GM19193 (cell line): ENCODE measurements around the gene ALCAM.

Source experiments
- POLR2A ChIP-seq: IDR thresholded peaks from 4 replicates; pipeline ENCODE4 v1.6.1; 2011; ENCODE audit not compliant: insufficient read depth, insufficient read length; ENCODE audit errors: extremely low read depth

ALCAM gene

DNA sequence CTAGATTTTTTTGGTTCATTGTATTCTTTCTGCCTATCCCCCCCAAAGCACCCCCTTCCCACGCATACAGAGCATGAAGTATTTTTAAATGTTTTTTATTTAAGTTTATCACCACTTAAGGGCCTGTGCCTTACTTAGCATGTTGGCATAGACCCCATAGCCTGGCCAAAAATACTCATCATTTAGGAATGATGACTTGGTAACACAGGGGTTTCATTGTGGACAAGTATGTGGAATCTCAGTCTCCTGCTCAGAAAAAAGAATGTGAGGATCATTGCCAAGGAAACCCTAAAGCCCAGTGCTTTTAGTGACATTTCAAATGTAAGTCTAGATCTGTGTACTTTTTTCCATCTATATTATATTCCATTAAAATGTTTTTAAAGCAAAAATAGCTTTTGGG is 146.3 kb downstream of the ALCAM start:
- no peak for TF ChIP-seq POLR2A

DNA sequence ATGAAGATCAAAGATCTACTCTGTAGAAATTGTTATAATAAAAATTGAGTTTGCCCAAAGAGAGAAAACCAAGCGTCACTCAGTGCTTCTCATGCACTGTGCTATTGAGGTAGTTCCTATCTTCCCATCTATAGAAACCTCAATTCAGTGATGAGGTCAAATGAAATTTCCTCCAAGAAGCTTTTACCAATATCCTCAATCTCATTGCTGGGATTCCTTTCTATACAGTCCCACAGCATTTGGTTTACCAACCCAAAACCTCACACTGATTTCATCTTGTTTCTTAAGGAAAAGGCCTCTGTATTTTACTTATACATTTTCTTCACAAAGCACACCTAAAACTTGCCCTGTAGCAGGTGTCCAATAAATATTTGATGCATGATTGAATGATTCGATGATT is 147.2 kb downstream of the ALCAM start:
- no peak for TF ChIP-seq POLR2A

DNA sequence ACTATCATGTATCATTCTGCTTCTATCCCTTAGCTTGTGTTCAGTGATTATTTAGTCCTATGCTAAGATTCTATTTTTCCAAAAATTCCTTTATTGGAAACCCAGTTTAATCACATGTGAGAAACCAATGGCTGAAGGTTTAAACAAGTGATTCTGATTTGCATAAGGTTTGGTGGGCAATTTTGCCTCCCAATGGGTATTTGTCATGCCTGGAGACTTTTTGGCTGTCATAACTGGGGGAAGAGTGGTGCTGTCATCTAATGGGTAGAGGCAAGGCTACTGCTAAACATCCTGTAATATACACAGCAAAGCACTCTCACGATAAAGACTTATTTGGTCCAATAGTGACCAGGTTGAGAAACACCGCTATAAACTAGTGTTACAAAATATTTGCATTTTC is 148.7 kb downstream of the ALCAM start:
- no peak for TF ChIP-seq POLR2A

DNA sequence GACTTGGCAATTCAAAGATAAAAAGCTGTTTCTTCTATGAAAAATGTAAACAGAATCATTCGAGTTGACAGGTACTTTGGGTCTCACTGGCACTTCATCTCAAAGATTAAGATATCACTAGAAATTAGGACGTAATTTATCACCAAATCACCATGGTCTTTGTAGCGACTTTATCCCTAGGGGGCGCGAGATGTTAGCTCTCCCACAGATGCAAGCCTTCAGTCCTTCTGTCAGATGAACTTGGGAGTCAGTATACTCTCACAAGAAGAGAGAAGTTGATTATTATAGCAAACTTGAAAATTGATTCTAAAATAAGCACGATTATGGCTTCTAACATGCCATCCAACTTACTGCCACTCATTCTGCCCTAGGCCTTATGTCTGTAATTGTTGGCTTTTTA is 150.3 kb downstream of the ALCAM start:
- TF ChIP-seq POLR2A = no peak

DNA sequence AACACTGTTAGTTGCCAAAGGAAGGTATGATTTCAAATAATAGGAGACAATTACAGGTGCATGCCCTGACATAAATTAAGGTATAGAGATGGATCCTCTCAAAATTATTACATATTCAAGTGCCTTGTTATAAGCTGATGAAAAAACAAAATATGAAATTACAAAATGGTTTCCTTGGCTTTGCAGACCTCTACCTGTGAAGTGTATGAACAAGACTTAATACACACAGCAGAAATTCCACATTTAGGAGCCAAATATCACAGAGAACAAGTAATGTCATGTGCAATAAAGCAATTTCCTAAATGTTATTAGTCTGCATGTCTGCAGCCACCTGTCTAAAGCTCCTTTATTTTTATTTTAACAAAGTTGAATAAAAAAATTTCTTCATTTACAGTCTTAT is 151.5 kb downstream of the ALCAM start:
- no peak for TF ChIP-seq POLR2A

DNA sequence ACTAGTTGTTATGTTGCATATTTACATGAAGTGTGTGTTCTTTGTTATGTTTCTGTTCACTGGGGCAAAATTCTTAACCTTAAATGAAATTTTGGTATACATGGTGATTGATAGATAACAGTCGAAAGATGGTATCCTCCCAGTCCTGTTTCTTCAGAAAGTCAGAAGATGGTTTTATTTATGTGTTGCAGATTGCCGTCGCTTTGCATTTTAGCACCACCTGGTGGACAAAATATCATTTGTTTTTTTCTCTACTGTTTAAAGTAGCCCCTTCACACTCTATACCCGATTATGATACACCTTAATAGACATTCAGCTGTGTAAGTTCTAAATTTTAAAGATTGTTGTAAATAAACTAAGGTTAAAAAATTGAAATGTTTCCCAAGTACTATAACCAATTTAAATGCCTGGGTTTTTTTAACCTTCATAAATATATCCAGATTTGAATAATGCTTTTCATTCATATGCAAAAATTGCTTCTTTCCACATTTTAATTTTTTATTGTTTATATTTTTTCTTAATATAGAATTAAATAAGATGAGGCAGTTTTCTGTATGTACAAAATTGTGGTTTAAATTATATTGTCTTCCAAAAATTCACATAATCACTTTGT is 152.2 kb downstream of the ALCAM start:
- TF ChIP-seq POLR2A = no peak

DNA sequence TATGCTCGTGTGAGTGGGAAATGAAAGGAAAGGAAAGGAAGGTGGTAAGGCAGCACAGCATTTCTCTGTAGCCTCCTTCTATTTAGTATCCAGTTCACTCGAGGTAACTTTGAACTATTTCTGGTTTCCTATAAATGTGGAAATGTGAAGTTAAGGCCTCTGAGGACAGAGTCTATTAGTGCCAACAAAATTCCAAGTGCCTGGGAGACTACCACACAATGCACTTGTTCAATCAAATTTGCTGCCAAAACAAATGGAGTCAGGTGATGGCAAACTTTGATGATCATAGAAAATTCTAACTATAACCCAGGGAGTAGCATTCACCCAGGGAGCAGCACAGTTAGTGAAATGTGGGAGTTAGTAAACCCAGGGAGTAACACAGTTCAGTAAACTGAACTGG is 155.1 kb downstream of the ALCAM start:
- no peak for TF ChIP-seq POLR2A

DNA sequence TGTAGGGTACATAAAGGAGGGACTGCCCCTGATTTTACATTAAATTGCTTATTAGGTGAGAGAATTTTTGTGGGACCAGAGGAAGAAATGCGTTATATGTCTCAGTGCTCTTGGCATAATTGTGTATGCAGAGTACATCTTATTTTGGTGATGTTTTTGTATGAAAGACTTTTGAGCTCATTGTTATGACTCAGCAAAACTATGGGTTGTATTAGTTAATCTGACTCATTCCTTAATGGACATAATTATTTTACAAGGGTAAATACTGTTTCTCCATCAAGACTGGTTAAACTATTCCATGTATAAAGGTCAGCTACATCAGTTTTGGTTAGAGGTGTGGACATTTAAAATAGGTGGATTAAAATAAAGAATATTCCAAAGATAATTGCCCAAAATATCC is 156.8 kb downstream of the ALCAM start:
- TF ChIP-seq POLR2A = no peak

DNA sequence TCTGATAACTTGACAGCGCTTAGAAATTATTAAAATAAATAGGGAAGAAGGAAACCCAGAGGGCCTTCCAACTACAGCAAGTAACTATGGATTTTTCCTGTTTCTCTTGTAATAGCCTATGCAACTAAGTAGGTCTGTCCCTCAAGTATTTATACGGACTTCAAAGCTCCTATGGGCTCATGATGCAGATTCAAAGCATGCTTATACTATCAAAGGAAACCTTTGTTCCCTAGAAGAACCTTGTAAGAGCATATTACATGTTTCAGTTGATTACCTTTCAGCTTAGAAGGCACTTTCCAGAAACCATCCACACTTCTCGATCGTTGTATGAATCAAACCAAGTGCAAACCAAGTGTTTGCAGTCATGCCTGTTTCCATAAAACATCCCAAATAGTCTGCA is 158.8 kb downstream of the ALCAM start:
- TF ChIP-seq POLR2A = no peak

DNA sequence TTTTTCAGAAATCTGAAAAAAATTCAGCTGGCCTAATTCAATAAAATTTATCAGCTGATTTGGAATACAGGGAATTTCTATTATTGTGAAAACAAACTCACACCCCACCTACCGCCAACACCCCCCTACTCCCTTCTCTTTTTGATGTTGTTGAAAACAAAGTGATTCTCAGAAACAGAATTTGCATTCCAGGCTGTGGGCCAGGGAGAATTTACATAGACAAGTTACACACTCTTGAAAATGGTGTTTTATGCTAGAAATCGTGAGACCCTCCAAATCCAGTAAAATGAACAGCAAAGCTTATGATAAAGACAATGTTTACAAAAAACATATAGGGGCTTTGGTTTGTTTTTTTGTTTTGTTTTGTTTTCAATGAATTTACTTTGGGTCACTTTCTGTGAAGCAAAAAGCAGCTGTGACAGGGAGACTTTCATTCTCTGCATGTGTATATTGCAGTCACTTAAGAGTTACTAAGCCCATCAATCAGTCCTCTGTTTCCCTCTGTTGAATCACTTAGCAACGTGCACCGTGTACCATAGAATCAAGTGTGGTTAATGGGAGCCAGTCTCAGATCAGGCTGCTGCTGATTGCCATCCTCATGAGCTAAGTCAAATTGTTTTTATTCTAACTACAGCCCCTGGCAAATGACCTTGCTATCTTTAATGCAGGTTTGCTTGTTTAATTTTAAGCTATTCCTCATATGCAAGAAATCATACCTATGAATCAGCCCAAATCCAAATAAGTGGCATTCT is 159.8 kb downstream of the ALCAM start:
- TF ChIP-seq POLR2A = no peak

DNA sequence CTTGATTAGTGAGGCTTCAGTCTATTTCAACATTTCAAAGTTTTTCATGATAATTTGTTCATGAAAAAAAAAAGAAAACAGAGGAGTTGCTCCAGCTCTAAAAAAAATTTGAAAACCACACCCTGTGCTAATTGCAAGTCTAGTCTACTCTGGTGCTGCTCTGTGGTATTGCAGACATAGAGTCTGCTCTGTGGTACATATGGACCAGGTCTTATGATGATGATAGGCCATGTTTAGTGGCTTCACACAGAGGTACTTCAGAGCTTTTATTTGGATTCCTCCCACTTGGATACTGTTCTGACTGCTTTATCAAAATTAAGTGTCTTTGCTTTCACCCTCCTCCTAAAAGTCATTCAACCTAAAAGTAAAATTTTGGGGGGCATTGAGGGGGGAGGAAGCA is 160.8 kb downstream of the ALCAM start:
- no peak for TF ChIP-seq POLR2A

DNA sequence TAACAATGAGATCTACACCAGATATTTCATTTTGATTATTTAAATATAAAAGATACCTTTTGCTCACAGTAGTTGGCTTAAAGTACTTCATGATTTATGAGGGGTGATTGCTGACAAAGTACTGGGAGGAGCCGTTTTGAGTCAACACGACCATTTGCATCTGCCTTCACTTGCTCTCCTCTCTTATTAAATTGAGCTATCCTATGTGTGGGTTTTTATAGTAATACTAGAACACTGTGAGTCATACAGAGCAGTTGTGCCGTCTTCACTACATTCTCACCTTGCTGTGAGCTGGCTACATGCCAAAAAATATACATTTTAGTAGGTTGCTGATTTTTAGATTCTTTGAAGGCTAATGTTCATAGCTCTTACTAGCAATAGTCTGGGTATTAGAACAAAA is 161.2 kb downstream of the ALCAM start:
- TF ChIP-seq POLR2A = no peak

DNA sequence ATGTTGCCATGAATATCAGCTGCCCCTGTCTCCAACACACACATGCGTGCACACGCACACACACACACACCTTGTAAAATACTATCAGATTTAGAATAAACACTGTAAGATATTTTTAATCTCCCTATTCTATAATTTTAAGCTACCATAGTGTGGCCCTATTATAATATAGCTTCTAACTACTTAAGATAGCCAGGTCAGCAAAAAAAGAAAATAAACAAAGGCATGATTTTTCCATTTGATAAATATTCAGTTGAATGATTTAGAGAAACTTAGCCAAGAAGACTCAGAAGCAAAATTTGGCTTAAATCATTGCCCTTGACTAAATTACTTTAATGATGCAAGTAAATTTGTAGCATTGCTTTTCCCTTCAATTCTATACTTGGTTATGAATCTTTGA is 162.2 kb downstream of the ALCAM start:
- no peak for TF ChIP-seq POLR2A

DNA sequence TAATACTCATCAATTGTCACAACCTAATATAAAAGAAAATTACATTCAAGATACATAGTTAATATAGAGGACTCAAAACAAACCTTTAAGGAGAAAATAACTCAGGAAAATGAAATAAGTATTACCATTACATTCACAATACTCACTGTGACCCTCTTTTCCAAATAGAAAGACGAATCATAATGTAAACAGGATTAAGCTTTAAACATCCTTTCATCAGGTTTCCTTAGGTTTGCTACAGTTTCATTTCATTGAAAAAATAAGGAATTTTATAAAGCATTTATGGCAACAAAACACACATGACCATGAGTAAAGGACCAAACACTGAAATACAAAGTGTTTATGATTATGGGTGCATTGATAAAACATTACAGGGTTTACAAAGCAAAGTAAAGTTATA is 162.7 kb downstream of the ALCAM start:
- TF ChIP-seq POLR2A = no peak

DNA sequence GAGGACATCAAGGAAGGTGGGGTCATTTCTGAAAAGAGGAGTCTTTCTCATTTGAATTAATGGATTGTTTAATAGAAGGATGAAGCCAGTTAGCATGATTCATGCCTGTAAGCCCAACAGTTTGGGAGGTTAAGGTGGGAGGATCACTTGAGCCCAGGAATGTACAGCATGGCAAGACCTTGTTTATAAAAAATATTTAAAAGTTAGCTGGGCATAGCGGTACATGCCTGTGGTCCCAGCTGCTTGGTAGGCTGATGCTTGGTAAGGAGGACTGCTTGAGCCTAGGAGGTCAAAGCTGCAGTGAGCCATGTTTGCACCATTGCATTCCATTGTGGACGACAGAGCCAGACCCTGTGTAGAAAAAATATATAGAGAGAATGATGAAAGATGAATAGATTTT is 165.5 kb downstream of the ALCAM start:
- TF ChIP-seq POLR2A = no peak

DNA sequence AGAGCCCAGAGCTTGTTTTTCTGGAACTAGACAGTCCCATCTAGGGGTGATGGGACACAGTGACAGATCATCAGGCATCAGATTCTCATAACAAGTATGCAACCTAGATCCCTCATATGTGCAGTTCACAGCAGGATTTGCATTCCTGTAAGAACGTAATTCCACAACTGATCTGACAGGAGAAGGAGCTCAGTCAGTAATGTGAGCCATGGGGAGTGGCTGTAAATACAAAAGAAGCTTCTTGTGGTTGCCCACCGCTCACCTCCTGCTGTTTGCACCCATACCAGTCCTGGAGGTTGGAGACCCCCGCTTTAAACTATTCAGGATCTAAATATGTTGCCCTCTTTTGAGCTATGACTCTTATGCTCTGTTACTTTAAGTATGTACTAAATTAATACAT is 167.3 kb downstream of the ALCAM start:
- no peak for TF ChIP-seq POLR2A

DNA sequence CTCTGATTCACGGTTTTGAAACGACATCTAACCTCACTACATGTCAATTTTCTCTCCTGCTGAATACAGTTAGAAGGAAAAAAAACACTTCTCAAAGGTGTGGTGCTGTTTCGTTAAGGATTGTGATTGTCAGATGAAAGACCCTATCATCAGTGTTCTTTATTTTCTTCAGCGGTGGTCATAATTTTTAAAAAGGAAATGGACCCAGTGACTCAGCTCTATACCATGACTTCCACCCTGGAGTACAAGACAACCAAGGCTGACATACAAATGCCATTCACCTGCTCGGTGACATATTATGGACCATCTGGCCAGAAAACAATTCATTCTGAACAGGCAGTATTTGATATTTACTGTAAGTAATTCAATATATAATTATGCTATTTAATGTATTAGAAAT is 167.8 kb downstream of the ALCAM start:
- no peak for TF ChIP-seq POLR2A

DNA sequence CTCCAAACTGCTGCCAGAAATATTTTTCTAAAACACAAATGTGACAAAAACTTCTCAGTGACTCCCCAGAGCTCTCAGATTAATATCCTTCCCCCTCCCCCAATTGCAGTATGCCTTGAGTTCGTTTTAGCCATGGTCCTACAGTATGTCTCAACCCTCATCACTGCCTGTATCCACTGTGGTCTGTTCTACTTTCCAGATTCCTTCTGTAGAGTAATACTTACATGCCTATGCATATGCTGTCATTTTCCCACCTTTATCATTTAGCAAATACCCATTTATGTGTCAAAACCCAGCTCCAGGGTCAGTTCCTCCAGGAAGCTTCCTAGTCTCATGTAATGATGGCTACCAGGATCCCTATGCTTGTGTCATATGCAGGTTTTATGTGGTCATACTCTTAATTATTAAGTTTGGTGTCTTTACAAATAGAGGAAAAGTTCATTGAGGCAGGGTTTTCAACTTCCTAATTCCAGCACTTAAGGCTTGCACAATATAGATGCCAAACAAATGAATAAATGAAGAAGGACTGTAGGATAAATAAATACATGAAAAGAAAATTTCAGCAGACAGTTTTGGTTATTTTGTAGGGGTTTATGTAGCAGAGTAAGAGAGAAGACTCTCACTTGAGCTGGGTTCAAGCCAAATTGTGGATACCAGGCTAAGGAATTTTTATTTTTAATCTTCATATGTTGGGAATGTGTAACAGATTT is 170.8 kb downstream of the ALCAM start:
- TF ChIP-seq POLR2A = no peak
